Mammary epithelial cell (primary cell): ENCODE measurements around the gene NUP133.
A peak's percentile ranks its signal among the peaks of the same experiment; 100 is the strongest.

Source experiments
- EZH2 ChIP-seq: IDR thresholded peaks from 2 replicates; pipeline ENCODE4 v1.6.1; 2012; ENCODE audit warnings: low read length, inconsistent platforms, borderline replicate concordance
- TF ChIP-seq, protein P1 (sequence below), 2 donors: IDR thresholded peaks in 1 of 2; conservative IDR thresholded peaks in 1 of 2; 2 replicates each; pipeline ENCODE4 v1.5.1; 2011 to 2012; ENCODE audit warnings: inconsistent platforms in 2 of 2, low read length in 2 of 2, mild to moderate bottlenecking in 2 of 2, control low read depth in 1 of 2, low read depth in 1 of 2; ENCODE audit not compliant: insufficient read depth in 1 of 2; ENCODE audit errors: extremely low read depth in 1 of 2

GRCh38 chr1:229433364-229434004 lies 74.7 kb downstream of the NUP133 start:
- TF ChIP-seq, protein P1, sequence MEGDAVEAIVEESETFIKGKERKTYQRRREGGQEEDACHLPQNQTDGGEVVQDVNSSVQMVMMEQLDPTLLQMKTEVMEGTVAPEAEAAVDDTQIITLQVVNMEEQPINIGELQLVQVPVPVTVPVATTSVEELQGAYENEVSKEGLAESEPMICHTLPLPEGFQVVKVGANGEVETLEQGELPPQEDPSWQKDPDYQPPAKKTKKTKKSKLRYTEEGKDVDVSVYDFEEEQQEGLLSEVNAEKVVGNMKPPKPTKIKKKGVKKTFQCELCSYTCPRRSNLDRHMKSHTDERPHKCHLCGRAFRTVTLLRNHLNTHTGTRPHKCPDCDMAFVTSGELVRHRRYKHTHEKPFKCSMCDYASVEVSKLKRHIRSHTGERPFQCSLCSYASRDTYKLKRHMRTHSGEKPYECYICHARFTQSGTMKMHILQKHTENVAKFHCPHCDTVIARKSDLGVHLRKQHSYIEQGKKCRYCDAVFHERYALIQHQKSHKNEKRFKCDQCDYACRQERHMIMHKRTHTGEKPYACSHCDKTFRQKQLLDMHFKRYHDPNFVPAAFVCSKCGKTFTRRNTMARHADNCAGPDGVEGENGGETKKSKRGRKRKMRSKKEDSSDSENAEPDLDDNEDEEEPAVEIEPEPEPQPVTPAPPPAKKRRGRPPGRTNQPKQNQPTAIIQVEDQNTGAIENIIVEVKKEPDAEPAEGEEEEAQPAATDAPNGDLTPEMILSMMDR (conservative IDR thresholded peaks at IDR 0.05 in 1 of 2, IDR thresholded peaks at IDR 0.05 in 1 of 2; ENCODE audit: extremely low read depth in 1 of 2, insufficient read depth in 1 of 2, low read depth in 1 of 2, low read length in 2 of 2), result no peak
- peak; percentile 27 for TF ChIP-seq EZH2
